ENCODE data around the gene KLHL14. TPM values are rescaled to one million over a fixed set of nuclear protein-coding genes. Genes with fewer than 3 reads are reported as not detected.
"Not testable (repeated sequence)": the region's sequence is repeated elsewhere in the genome, so short reads cannot be mapped to it uniquely, and the experiment has no call there.

The KLHL14 gene
- total RNA-seq, 4 donors from 2014 or later = 0.27 to 1.2 (median 0.33) TPM

GRCh38 chr18:32670727-32671126 lies 102.1 kb downstream of the KLHL14 start:
- no peak for TF ChIP-seq POLR2A (IDR thresholded peaks at IDR 0.05)
- no peak for TF ChIP-seq EP300 (IDR thresholded peaks at IDR 0.05)
- TF ChIP-seq POLR2AphosphoS5 (IDR thresholded peaks at IDR 0.05) = no peak
- TF ChIP-seq CTCF (IDR thresholded peaks at IDR 0.05) = no peak
- H3K9me3 ChIP-seq = no peaks in the 10 kb centered on the region
- H3K4me1 ChIP-seq = no peaks in the 10 kb centered on the region
- no peak for ATAC-seq
- no peaks in the 10 kb centered on the region for H3K27me3 ChIP-seq
- no peaks in the 10 kb centered on the region for H3K36me3 ChIP-seq
- H3K4me3 ChIP-seq = no peak overlapping the region
- H3K27ac ChIP-seq = no peak overlapping the region

GRCh38 chr18:32669549-32670165 lies 103.2 kb downstream of the KLHL14 start:
- no peak for TF ChIP-seq POLR2AphosphoS5 (IDR thresholded peaks at IDR 0.05)
- no peak for TF ChIP-seq EP300 (IDR thresholded peaks at IDR 0.05)
- no peak for TF ChIP-seq POLR2A (IDR thresholded peaks at IDR 0.05)
- no peak for TF ChIP-seq CTCF (IDR thresholded peaks at IDR 0.05)
- no peaks in the 10 kb centered on the region for H3K4me1 ChIP-seq
- H3K36me3 ChIP-seq = no peaks in the 10 kb centered on the region
- no peak overlapping the region for H3K27ac ChIP-seq
- H3K27me3 ChIP-seq = no peaks in the 10 kb centered on the region
- ATAC-seq = no peak
- no peaks in the 10 kb centered on the region for H3K9me3 ChIP-seq
- 70 to 78% methylated on average over 4 of the region's 5 CpGs for WGBS, 2 donors (ENCODE audit: low coverage in 1 of 2)
- no peak overlapping the region for H3K4me3 ChIP-seq

GRCh38 chr18:32668956-32669355 lies 103.9 kb downstream of the KLHL14 start:
- Histone ChIP-seq H3K36me3 (no peaks in the 10 kb centered on the region), H3K9me3 (no peaks in the 10 kb centered on the region), H3K27me3 (no peaks in the 10 kb centered on the region), H3K4me1 (no peaks in the 10 kb centered on the region), H3K27ac (no peak overlapping the region), H3K4me3 (no peak overlapping the region)
- 50 to 78% methylated on average over 1 of the region's 1 CpG for WGBS, 2 donors (ENCODE audit: low coverage in 1 of 2)
- TF ChIP-seq POLR2AphosphoS5 (IDR thresholded peaks at IDR 0.05) (no peak), EP300 (IDR thresholded peaks at IDR 0.05) (no peak), POLR2A (IDR thresholded peaks at IDR 0.05) (no peak), CTCF (IDR thresholded peaks at IDR 0.05) (no peak)
- ATAC-seq = no peak

- Histone ChIP-seq H3K36me3 (no peaks in the 10 kb centered on the region), H3K4me3 (no peak overlapping the region), H3K27ac (no peak overlapping the region), H3K27me3 (no peaks in the 10 kb centered on the region), H3K4me1 (no peaks in the 10 kb centered on the region), H3K9me3 (no peaks in the 10 kb centered on the region)
- no peak for ATAC-seq
- TF ChIP-seq CTCF (IDR thresholded peaks at IDR 0.05) = no peak
- TF ChIP-seq POLR2AphosphoS5 (IDR thresholded peaks at IDR 0.05) = no peak
- TF ChIP-seq EP300 (IDR thresholded peaks at IDR 0.05) = no peak
- no peak for TF ChIP-seq POLR2A (IDR thresholded peaks at IDR 0.05)
- 60 to 81% methylated on average over 2 of the region's 2 CpGs for WGBS, 2 donors (ENCODE audit: low coverage in 1 of 2)
These were observed 111.1 kb downstream of the KLHL14 start for GRCh38 chr18:32661486-32662299.

GRCh38 chr18:32654507-32654906 lies 118.3 kb downstream of the KLHL14 start:
- not testable (repeated sequence) for H3K36me3 ChIP-seq, H3K4me3 ChIP-seq, H3K27me3 ChIP-seq, H3K9me3 ChIP-seq, ATAC-seq, H3K27ac ChIP-seq, H3K4me1 ChIP-seq
- WGBS, 2 donors (ENCODE audit: low coverage in 1 of 2) = 91 to 94% methylated on average over 3 of the region's 3 CpGs

GRCh38 chr18:32637659-32638058 lies 135.2 kb downstream of the KLHL14 start:
- H3K27ac ChIP-seq, H3K4me1 ChIP-seq, H3K36me3 ChIP-seq, H3K4me3 ChIP-seq, H3K27me3 ChIP-seq, ATAC-seq, H3K9me3 ChIP-seq: not testable (repeated sequence)
- 91 to 100% methylated on average over 1 of the region's 1 CpG for WGBS, 2 donors (ENCODE audit: low coverage in 1 of 2)
